HG02943 (cell line): ENCODE results near the gene PCA3.

Source experiments
- ATAC-seq: cut with Tn5 transposase; IDR thresholded peaks from one replicate; pipeline ENCODE4 v1.9.1; 2021; ENCODE audit warnings: mild to moderate bottlenecking, low read depth, moderate library complexity; ENCODE audit not compliant: unreplicated experiment

PCA3 gene

DNA sequence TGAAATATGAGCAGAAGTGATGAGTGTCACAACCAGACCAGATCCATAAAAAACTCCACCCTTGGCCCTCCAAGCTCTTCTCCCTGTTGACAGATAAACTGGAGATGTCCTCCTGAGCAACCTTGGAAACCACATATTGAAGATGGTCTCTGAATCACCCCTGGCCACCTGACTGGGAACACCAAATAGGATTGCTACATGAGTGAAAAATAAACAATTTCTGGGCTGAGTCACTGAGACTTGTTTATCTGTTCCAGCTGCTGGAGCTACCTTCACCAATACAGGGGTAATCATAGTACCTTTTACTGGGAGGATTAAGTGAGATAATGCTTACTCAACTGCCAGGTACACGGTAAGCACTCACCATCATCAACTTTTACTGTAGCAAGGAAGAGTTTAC, 53.3 kb downstream of the PCA3 start:
- ATAC-seq = no peak

DNA sequence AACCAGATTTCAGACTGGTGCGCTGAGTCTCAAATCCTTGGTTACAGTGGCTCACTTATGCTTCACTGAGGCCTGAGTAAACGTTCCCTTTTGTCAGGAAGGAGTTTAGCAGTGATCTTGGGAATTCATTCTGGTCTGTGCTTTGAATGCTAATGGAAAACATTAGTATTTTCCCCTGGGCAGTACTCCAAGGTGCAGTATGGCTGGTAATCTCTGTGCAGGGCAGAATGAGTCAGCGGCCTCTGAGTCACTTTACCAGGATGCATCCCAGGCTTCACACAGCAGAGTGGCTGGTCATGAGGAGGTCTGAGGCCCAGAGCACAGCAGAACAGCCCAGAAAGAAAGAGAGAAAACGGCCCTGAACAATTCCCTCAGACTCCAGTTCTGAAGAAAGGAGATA, 54.0 kb downstream of the PCA3 start:
- ATAC-seq = no peak

DNA sequence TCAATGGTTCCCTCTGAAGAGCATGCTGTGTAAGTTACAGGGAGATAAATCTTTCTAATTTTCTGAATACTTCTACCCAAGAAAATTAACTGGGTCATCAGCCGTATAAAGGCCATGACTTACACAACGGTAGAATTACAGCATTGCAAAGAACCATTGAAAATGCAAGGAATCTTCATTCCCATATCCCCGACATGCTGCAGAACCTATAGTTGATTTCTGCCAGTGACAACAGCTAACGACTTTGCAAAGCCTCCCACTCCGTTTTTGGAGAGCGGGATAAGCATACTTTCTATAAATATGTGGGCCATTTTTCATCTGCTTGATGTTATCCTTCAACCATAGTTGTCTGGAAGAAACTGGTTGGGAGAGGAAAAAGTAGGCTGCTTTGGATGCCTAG, 56.2 kb downstream of the PCA3 start:
- no peak for ATAC-seq

DNA sequence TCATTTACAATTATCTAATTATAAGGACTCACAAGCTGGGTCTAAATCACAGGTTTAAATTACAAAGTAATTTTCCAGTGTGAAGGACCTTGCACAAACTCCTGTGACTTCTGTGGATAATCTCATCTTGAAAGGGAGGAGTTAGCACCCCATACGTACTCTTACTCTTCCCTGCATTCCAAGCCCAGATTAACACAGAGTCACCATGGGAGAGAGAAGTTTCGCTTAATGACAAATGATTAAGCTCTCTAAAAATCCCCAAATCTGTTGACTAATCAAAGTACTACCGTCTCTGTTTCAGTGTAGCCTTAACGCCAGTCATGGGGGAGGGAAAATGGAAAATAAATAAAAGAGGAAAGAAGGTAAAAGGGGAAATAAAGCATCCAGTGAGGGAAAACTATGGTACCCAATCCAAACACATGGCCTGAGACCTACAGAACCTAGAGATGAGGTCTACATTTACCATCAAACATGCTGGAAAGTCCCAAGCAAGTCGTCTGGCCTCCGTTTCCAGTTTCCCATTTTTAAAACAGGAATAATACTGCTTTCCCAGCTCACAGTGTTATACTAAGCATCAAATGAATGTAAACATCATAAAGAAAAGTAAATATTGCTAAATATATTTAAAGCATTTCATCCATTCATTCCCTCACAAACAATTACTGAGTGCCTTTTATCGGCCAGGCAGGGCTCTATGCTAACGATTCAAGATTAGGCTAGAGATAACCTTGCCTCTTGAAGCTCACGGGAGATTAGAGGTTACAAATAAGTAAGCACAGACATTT, 63.2 kb downstream of the PCA3 start:
- ATAC-seq = no peak

DNA sequence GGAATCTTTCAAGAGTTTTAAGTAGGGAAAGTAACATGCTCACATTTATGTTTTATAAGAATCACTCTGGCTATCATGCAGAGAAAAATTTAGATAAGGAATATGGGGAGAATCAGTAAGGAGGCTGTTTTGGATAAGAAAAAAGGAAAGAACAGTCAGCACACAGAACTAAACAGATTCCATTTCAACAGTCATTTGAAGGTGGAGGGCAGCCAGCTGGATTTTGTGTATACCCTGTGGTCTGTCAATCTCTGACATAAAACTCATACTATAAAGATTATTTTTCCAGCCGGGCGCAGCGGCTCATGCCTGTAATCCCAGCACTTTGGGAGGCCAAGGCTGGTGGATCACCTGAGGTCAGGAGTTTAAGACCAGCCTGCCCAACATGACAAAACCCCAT, 64.2 kb downstream of the PCA3 start:
- ATAC-seq = no peak

DNA sequence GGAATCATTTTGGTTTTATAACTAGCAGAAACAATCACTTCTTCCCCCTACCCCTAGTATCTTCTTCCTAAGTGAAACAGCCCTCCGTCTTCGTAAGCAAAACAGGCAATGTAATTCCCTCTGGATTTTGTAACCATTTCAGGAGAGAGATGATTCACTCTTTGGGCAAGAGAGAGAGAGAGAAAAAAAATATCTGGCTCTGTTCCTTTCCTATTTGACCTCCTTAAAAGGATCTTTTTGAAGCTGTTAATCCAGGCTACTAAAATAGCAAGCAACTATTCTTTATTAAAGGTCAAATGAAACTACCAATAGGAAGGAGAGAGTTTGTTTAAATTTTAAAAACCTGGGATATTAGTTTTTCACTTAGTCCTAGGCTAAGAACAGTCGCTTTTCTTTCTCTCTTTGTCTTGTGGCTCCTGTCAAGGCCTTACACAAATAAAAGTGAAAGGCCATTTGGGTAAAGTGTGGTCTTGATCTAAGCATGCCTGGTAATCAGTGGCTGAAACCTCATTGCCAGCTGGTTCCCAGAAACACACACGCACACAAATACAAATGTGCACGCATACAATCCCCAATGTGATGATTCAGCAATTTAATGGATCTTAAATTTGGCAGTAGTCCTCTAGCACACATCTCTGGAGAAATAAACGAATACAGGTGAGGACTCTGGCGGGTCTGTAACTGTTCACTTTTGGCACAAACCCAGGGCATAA, 71.5 kb downstream of the PCA3 start:
- ATAC-seq = no peak
